ENCODE data around the gene EPB41L4A.

The EPB41L4A gene

DNA sequence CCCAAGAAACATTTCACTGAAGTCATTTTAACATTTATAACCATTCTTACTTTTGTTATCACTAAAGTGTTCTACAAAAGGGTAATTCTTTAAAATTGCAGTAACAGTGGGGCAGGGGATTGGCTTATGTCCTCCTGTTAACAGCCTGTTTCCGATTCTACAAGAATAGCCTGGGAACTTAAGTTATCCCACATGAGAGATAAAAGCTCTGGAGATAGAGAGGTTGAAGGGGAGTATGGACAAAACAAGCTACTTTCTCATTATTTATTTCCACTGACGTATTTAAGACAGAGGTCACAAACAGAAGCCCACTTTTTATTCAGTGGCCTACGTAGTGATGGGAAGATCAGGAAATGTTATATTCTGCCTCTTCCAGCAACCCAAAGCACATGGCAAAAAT lies 98.7 kb downstream of the EPB41L4A start:
- Histone ChIP-seq H3K9ac (ENCODE audit: low read length) (no peak overlapping the region), H3K18ac (ENCODE audit: low read depth in 1 of 2, low read length in 2 of 2) (no peak overlapping the region), H3K4me2 (ENCODE audit: low read length, poor library complexity, severe bottlenecking) (no peak overlapping the region), H3K4me1 (ENCODE audit: control insufficient read depth, insufficient read depth, low read depth, low read length) (no peaks in the 10 kb centered on the region), H2BK120ac (ENCODE audit: low read depth, low read length) (no peak overlapping the region), H3K4ac (ENCODE audit: low read depth in 1 of 2, low read length in 2 of 2) (no peak overlapping the region), H2BK15ac (ENCODE audit: low read depth, poor library complexity, severe bottlenecking) (no peak overlapping the region), H3K9me3 (ENCODE audit: control insufficient read depth, low read length) (no peaks in the 10 kb centered on the region), H3K4me3 (ENCODE audit: insufficient read depth in 1 of 2, low read depth in 1 of 2, low read length in 2 of 2) (no peak overlapping the region), H2AK5ac (ENCODE audit: low read length, severe bottlenecking) (no peak overlapping the region), H2BK12ac (ENCODE audit: low read length in 2 of 2) (no peak overlapping the region), H3K14ac (ENCODE audit: low read length in 2 of 2) (no peak overlapping the region), H3K23ac (ENCODE audit: low read length in 2 of 2) (no peak overlapping the region), H2AFZ (ENCODE audit: low read depth, low read length) (no peak overlapping the region), H3K36me3 (ENCODE audit: control insufficient read depth in 1 of 2, insufficient read depth in 2 of 2, low read depth in 1 of 2, low read length in 2 of 2) (no peaks in the 10 kb centered on the region), H3K27me3 (ENCODE audit: control insufficient read depth in 1 of 2, insufficient read depth in 1 of 2, low read length in 2 of 2) (no peaks in the 10 kb centered on the region), H3K27ac (ENCODE audit: low read length, poor library complexity, severe bottlenecking) (no peak overlapping the region), H3K79me1 (replicated peaks; ENCODE audit: low read length, poor library complexity, severe bottlenecking) (no peaks in the 10 kb centered on the region), H4K91ac (ENCODE audit: low read length) (no peak overlapping the region), H4K8ac (ENCODE audit: low read length) (no peak overlapping the region), H2BK5ac (ENCODE audit: low read depth, low read length, poor library complexity, severe bottlenecking) (no peak overlapping the region)
- WGBS, result 83% methylated on average over 3 of the region's 3 CpGs
- no peak for DNase-seq

DNA sequence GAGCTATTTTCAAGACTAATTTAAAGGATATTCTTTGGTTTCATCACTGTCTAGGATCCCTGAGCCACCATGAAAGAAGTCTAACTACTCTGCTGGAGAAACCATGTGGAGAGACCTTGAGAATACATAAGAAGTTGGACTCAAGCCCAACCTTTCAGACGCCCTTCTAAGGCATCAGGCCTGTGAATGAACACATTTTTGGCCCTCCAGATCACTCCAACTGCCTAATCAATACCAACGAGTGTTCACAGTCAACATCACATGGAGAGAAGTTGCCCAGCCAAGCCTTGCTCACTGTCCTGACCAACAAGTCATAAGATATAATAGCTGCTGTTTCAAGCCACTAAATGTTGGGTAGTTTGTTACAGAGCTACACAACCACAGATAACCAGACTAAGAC lies 100.7 kb downstream of the EPB41L4A start:
- no peak overlapping the region for H2AFZ ChIP-seq (ENCODE audit: low read depth, low read length)
- no peak overlapping the region for H3K27ac ChIP-seq (ENCODE audit: low read length, poor library complexity, severe bottlenecking)
- no peaks in the 10 kb centered on the region for H3K36me3 ChIP-seq (ENCODE audit: control insufficient read depth in 1 of 2, insufficient read depth in 2 of 2, low read depth in 1 of 2, low read length in 2 of 2)
- no peak overlapping the region for H3K4me2 ChIP-seq (ENCODE audit: low read length, poor library complexity, severe bottlenecking)
- no peak overlapping the region for H2BK15ac ChIP-seq (ENCODE audit: low read depth, poor library complexity, severe bottlenecking)
- H3K18ac ChIP-seq (ENCODE audit: low read depth in 1 of 2, low read length in 2 of 2), result no peak overlapping the region
- no peak overlapping the region for H3K4ac ChIP-seq (ENCODE audit: low read depth in 1 of 2, low read length in 2 of 2)
- H4K8ac ChIP-seq (ENCODE audit: low read length), result no peak overlapping the region
- DNase-seq, result no peak
- H4K91ac ChIP-seq (ENCODE audit: low read length), result no peak overlapping the region
- H3K4me3 ChIP-seq (ENCODE audit: insufficient read depth in 1 of 2, low read depth in 1 of 2, low read length in 2 of 2), result no peak overlapping the region
- H3K79me1 ChIP-seq (replicated peaks; ENCODE audit: low read length, poor library complexity, severe bottlenecking), result no peaks in the 10 kb centered on the region
- no peaks in the 10 kb centered on the region for H3K4me1 ChIP-seq (ENCODE audit: control insufficient read depth, insufficient read depth, low read depth, low read length)
- H2BK5ac ChIP-seq (ENCODE audit: low read depth, low read length, poor library complexity, severe bottlenecking), result no peak overlapping the region
- H2BK120ac ChIP-seq (ENCODE audit: low read depth, low read length), result no peak overlapping the region
- H2BK12ac ChIP-seq (ENCODE audit: low read length in 2 of 2), result no peak overlapping the region
- 75% methylated on average over 2 of the region's 2 CpGs for WGBS
- H2AK5ac ChIP-seq (ENCODE audit: low read length, severe bottlenecking), result no peak overlapping the region
- no peak overlapping the region for H3K14ac ChIP-seq (ENCODE audit: low read length in 2 of 2)
- no peaks in the 10 kb centered on the region for H3K27me3 ChIP-seq (ENCODE audit: control insufficient read depth in 1 of 2, insufficient read depth in 1 of 2, low read length in 2 of 2)
- H3K9ac ChIP-seq (ENCODE audit: low read length), result no peak overlapping the region
- no peaks in the 10 kb centered on the region for H3K9me3 ChIP-seq (ENCODE audit: control insufficient read depth, low read length)
- H3K23ac ChIP-seq (ENCODE audit: low read length in 2 of 2), result no peak overlapping the region

DNA sequence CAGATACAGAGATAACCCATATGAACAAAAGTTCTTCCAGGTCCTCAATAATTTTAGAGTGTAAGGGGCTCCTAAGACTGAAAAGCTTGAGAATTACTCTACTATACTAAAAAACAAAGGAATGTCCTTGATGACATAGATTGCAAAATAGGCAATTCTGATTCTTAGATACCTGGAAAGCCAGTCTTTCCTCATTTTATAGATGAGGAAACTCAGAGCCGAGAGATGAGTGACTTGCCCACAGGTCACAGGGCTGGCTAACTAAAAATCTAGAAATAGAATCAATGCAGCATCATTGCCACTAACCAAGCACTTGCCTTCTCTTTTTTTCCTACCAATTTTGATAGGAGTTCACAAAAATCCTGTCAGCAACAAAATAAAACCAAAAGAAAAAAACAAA lies 101.2 kb downstream of the EPB41L4A start:
- H3K4me1 ChIP-seq (ENCODE audit: control insufficient read depth, insufficient read depth, low read depth, low read length), result no peaks in the 10 kb centered on the region
- H2BK120ac ChIP-seq (ENCODE audit: low read depth, low read length), result no peak overlapping the region
- H3K9ac ChIP-seq (ENCODE audit: low read length), result no peak overlapping the region
- H3K27me3 ChIP-seq (ENCODE audit: control insufficient read depth in 1 of 2, insufficient read depth in 1 of 2, low read length in 2 of 2), result no peaks in the 10 kb centered on the region
- H3K79me1 ChIP-seq (replicated peaks; ENCODE audit: low read length, poor library complexity, severe bottlenecking), result no peaks in the 10 kb centered on the region
- no peak overlapping the region for H3K18ac ChIP-seq (ENCODE audit: low read depth in 1 of 2, low read length in 2 of 2)
- no peak overlapping the region for H2AFZ ChIP-seq (ENCODE audit: low read depth, low read length)
- H2BK15ac ChIP-seq (ENCODE audit: low read depth, poor library complexity, severe bottlenecking), result no peak overlapping the region
- 97% methylated on average over 1 of the region's 1 CpG for WGBS
- no peak for DNase-seq
- no peak overlapping the region for H3K4me3 ChIP-seq (ENCODE audit: insufficient read depth in 1 of 2, low read depth in 1 of 2, low read length in 2 of 2)
- H3K9me3 ChIP-seq (ENCODE audit: control insufficient read depth, low read length), result no peaks in the 10 kb centered on the region
- H3K23ac ChIP-seq (ENCODE audit: low read length in 2 of 2), result no peak overlapping the region
- no peak overlapping the region for H3K4ac ChIP-seq (ENCODE audit: low read depth in 1 of 2, low read length in 2 of 2)
- H4K91ac ChIP-seq (ENCODE audit: low read length), result no peak overlapping the region
- H3K14ac ChIP-seq (ENCODE audit: low read length in 2 of 2), result no peak overlapping the region
- H3K4me2 ChIP-seq (ENCODE audit: low read length, poor library complexity, severe bottlenecking), result no peak overlapping the region
- no peak overlapping the region for H4K8ac ChIP-seq (ENCODE audit: low read length)
- no peak overlapping the region for H2BK12ac ChIP-seq (ENCODE audit: low read length in 2 of 2)
- no peaks in the 10 kb centered on the region for H3K36me3 ChIP-seq (ENCODE audit: control insufficient read depth in 1 of 2, insufficient read depth in 2 of 2, low read depth in 1 of 2, low read length in 2 of 2)
- no peak overlapping the region for H2AK5ac ChIP-seq (ENCODE audit: low read length, severe bottlenecking)
- no peak overlapping the region for H2BK5ac ChIP-seq (ENCODE audit: low read depth, low read length, poor library complexity, severe bottlenecking)
- H3K27ac ChIP-seq (ENCODE audit: low read length, poor library complexity, severe bottlenecking), result no peak overlapping the region

DNA sequence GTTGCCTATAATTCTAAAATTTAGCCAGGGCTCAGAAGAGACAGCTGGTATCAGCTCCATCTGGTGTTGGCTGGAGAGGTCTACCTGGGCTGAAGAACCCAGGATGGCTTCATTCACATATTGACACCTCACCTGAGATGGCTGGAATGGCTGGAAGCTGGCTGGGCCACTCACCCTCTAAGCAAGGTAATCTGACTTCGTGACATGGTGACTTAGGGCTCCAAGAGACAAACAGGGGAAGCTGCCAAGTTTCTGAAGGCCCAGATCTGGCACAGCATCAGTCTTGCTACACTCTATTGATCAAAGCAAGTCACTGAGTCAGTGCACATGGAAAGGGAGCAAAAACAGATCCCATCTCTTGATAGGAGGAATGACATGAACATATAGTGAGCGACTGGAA lies 102.3 kb downstream of the EPB41L4A start:
- Histone ChIP-seq H2BK15ac (ENCODE audit: low read depth, poor library complexity, severe bottlenecking) (no peak overlapping the region), H2AK5ac (ENCODE audit: low read length, severe bottlenecking) (no peak overlapping the region), H4K91ac (ENCODE audit: low read length) (no peak overlapping the region), H3K9me3 (ENCODE audit: control insufficient read depth, low read length) (no peaks in the 10 kb centered on the region), H3K27me3 (ENCODE audit: control insufficient read depth in 1 of 2, insufficient read depth in 1 of 2, low read length in 2 of 2) (no peaks in the 10 kb centered on the region), H2BK12ac (ENCODE audit: low read length in 2 of 2) (no peak overlapping the region), H2AFZ (ENCODE audit: low read depth, low read length) (no peak overlapping the region), H2BK120ac (ENCODE audit: low read depth, low read length) (no peak overlapping the region), H3K27ac (ENCODE audit: low read length, poor library complexity, severe bottlenecking) (no peak overlapping the region), H3K36me3 (ENCODE audit: control insufficient read depth in 1 of 2, insufficient read depth in 2 of 2, low read depth in 1 of 2, low read length in 2 of 2) (no peaks in the 10 kb centered on the region), H3K9ac (ENCODE audit: low read length) (no peak overlapping the region), H3K14ac (ENCODE audit: low read length in 2 of 2) (no peak overlapping the region), H3K23ac (ENCODE audit: low read length in 2 of 2) (no peak overlapping the region), H3K4me1 (ENCODE audit: control insufficient read depth, insufficient read depth, low read depth, low read length) (no peaks in the 10 kb centered on the region), H2BK5ac (ENCODE audit: low read depth, low read length, poor library complexity, severe bottlenecking) (no peak overlapping the region), H3K4me3 (ENCODE audit: insufficient read depth in 1 of 2, low read depth in 1 of 2, low read length in 2 of 2) (no peak overlapping the region), H3K4ac (ENCODE audit: low read depth in 1 of 2, low read length in 2 of 2) (no peak overlapping the region), H4K8ac (ENCODE audit: low read length) (no peak overlapping the region), H3K18ac (ENCODE audit: low read depth in 1 of 2, low read length in 2 of 2) (no peak overlapping the region), H3K4me2 (ENCODE audit: low read length, poor library complexity, severe bottlenecking) (no peak overlapping the region), H3K79me1 (replicated peaks; ENCODE audit: low read length, poor library complexity, severe bottlenecking) (no peaks in the 10 kb centered on the region)
- WGBS, result 68% methylated on average over 1 of the region's 2 CpGs
- no peak for DNase-seq

Measured in mesenchymal stem cell (in vitro differentiated cells and primary cell).